Measurements from ENCODE around the gene GPR78.

Gene GPR78

GRCh38 chr4:8537041-8537461, 43.1 kb upstream of the GPR78 start:
- H3K27ac ChIP-seq = 0 out of 2 replicates have a peak overlapping the region, but pooled peaks have one; percentile 9
- no peak for TF ChIP-seq CTCF (conservative IDR thresholded peaks at IDR 0.05)
- no peak for TF ChIP-seq ZFX (IDR thresholded peaks at IDR 0.05)

GRCh38 chr4:8538076-8538702, 42.0 kb upstream of the GPR78 start:
- H3K27ac ChIP-seq = no peak overlapping the region
- no peak for TF ChIP-seq ZFX (IDR thresholded peaks at IDR 0.05)
- no peak for TF ChIP-seq CTCF (conservative IDR thresholded peaks at IDR 0.05)

GRCh38 chr4:8538703-8539567, 41.3 kb upstream of the GPR78 start:
- no peak overlapping the region for H3K27ac ChIP-seq
- TF ChIP-seq ZFX (IDR thresholded peaks at IDR 0.05) (no peak), CTCF (conservative IDR thresholded peaks at IDR 0.05) (no peak)

GRCh38 chr4:8539661-8540060, 40.5 kb upstream of the GPR78 start:
- H3K27ac ChIP-seq = no peak overlapping the region
- TF ChIP-seq ZFX (IDR thresholded peaks at IDR 0.05) = no peak
- TF ChIP-seq CTCF (conservative IDR thresholded peaks at IDR 0.05) = no peak

GRCh38 chr4:8540072-8540471, 40.1 kb upstream of the GPR78 start:
- no peak overlapping the region for H3K27ac ChIP-seq

GRCh38 chr4:8540586-8540985, 39.6 kb upstream of the GPR78 start:
- no peak overlapping the region for H3K27ac ChIP-seq
- no peak for TF ChIP-seq ZFX (IDR thresholded peaks at IDR 0.05)
- TF ChIP-seq CTCF (conservative IDR thresholded peaks at IDR 0.05) = no peak

More at GRCh38 chr4:8540072-8540471, 40.1 kb upstream of the GPR78 start:
- TF ChIP-seq CTCF (conservative IDR thresholded peaks at IDR 0.05) (no peak), ZFX (IDR thresholded peaks at IDR 0.05) (no peak)

GRCh38 chr4:8540991-8541390, 39.2 kb upstream of the GPR78 start:
- TF ChIP-seq CTCF (conservative IDR thresholded peaks at IDR 0.05) (no peak), ZFX (IDR thresholded peaks at IDR 0.05) (no peak)
- H3K27ac ChIP-seq = no peak overlapping the region
